Stimulated activated CD8-positive, alpha-beta memory T cell treated with anti-CD3 and anti-CD28 coated beads, Interleukin-4, amount 100 ng/mL, for 4 hours (primary cell): Measurements from ENCODE around the gene MSL2.
"Not testable (repeated sequence)": the region's sequence is repeated elsewhere in the genome, so short reads cannot be mapped to it uniquely, and the experiment has no call there.

ENCODE experiments used
- DNase-seq, 2 donors: peaks; one replicate each; pipeline ENCODE4 v3.0.0-alpha.2; 2020; ENCODE audit warnings: low read depth in 2 of 2, low spot score in 1 of 2

MSL2 gene

GRCh38 chr3:136146981-136147729, 49.0 kb downstream of the MSL2 start:
- DNase-seq = no peak

GRCh38 chr3:136144397-136144796, 51.7 kb downstream of the MSL2 start:
- not testable (repeated sequence) for DNase-seq

- DNase-seq = no peak
Observed at GRCh38 chr3:136142592-136142991, 53.5 kb downstream of the MSL2 start.

- DNase-seq = no peak
Observed at GRCh38 chr3:136141891-136142290, 54.2 kb downstream of the MSL2 start.

GRCh38 chr3:136141291-136141785, 54.8 kb downstream of the MSL2 start:
- no peak for DNase-seq

- DNase-seq = no peak
Observed at GRCh38 chr3:136136454-136136853, 59.7 kb downstream of the MSL2 start.

- DNase-seq = no peak
Observed at GRCh38 chr3:136135039-136135802, 60.9 kb downstream of the MSL2 start.

GRCh38 chr3:136134091-136134490, 62.0 kb downstream of the MSL2 start:
- DNase-seq = no peak

- not testable (repeated sequence) for DNase-seq
Observed at GRCh38 chr3:136131647-136132046, 64.5 kb downstream of the MSL2 start.

- DNase-seq = no peak
Observed at GRCh38 chr3:136122006-136122405, 74.1 kb downstream of the MSL2 start.

GRCh38 chr3:136120373-136121348, 75.5 kb downstream of the MSL2 start:
- DNase-seq = no peak

GRCh38 chr3:136119783-136120182, 76.4 kb downstream of the MSL2 start:
- not testable (repeated sequence) for DNase-seq

- DNase-seq = not testable (repeated sequence)
Observed at GRCh38 chr3:136119332-136119731, 76.8 kb downstream of the MSL2 start.

- DNase-seq = no peak
Observed at GRCh38 chr3:136114421-136114820, 81.7 kb downstream of the MSL2 start.

GRCh38 chr3:136110481-136110880, 85.7 kb downstream of the MSL2 start:
- no peak for DNase-seq

- no peak for DNase-seq
Observed at GRCh38 chr3:136109499-136109898, 86.6 kb downstream of the MSL2 start.

- no peak for DNase-seq
Observed at GRCh38 chr3:136106101-136106500, 90.0 kb downstream of the MSL2 start.

GRCh38 chr3:136105044-136105443, 91.1 kb downstream of the MSL2 start:
- no peak for DNase-seq
